Kidney tubule cell (primary cell): ENCODE results near the gene CCNF.

Experiments used
- DNase-seq: peaks from one replicate; pipeline ENCODE4 v3.0.0-alpha.2; 2018; ENCODE audit warnings: low spot score

Gene CCNF

DNA sequence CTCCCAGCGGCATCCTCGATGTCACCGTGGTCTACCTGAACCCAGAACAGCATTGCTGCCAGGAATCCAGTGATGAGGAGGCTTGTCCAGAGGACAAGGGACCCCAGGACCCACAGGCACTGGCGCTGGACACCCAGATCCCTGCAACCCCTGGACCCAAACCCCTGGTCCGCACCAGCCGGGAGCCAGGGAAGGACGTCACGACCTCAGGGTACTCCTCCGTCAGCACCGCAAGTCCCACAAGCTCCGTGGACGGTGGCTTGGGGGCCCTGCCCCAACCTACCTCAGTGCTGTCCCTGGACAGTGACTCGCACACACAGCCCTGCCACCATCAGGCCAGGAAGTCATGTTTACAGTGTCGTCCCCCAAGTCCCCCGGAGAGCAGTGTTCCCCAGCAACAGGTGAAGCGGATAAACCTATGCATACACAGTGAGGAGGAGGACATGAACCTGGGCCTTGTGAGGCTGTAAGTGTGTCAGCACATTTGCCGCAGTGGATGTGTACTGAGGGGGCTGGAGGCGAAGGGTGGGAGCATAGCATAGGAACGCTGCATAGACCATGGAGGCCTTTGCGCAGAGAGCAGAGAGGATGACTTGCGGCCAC, 27.4 kb downstream of the CCNF start:
- DNase-seq, result no peak

DNA sequence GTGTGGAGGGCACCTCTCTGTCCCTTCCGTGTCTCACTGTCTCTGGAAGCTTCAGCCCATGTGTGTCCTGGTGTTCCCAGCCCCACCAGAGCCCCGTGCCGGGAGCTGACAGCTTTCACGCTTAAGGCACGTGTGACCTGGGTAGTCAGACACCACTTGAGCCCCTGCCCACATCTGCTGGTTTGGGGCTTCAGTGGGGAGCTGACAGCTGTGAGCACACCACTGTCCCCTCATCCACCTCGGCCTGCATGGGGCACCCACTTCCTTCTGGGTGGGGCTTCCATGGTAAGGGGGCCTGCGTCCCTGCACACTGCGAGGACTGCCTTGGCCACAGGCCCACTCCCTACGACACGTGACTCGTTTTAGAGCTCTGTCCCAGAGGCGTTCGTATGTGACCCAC, 28.0 kb downstream of the CCNF start:
- DNase-seq, result no peak

DNA sequence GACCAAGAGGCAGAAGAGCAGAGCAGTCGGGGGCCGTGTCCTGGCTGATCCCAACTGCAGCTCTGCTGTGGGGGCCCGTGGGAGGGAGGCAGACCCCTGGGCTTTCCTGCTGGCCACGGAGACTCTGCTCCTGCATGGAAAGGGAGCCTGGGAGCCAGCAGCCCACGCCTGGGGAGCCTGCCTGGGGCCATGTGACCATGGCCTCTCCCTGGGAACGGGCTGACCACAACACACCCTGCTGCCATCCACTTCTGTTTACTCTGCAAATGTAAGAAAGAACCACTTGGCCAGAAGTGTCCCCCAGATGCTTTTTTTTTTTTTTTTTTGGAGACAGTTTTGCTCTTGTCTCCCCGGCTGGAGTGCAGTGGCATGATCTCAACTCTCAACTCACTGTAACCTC, 28.7 kb downstream of the CCNF start:
- DNase-seq, result no peak

GRCh38 chr16:2458887-2459646, 29.8 kb downstream of the CCNF start:
- no peak for DNase-seq

DNA sequence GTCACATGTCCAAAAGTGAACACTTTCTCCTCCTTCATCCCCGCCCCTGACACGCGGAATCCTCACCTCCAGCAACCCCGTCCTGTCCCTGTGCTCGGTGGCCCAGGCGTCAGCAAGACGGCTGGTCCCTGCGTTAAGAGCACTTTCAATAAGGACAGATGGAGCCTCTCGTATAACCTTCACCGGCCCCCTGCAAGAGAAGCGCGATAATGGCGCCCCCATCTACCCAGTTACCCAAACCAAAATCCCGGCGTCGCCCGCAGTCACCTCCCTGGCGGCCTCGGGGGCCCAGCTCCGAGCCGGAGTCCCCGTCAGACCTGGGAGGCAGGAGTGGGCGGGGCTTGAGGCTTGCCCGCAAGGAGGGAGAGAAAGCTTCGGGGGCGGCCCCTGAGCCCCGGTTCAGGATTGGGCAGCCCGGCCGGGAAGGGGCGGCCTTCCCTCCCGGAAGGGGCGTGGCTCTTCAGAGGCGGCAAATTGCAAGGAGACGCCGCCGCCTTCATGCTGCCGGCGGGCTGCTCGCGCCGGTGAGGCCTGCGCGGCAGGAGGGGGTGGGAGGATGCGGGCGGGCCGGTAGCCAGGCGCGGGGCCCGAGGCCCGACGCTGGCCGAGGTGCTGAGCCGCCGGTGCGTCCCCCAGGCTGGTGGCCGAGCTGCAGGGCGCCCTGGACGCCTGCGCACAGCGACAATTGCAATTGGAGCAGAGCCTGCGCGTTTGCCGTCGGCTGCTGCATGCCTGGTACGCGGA, 30.6 kb downstream of the CCNF start, which contains the start of gene TEDC2:
Gene TEDC2 (plus strand): TSS at position 463 of the 744 bp plus-strand sequence. CDS start 36 bp downstream, at position 499.
- peak; percentile 96 for DNase-seq

DNA sequence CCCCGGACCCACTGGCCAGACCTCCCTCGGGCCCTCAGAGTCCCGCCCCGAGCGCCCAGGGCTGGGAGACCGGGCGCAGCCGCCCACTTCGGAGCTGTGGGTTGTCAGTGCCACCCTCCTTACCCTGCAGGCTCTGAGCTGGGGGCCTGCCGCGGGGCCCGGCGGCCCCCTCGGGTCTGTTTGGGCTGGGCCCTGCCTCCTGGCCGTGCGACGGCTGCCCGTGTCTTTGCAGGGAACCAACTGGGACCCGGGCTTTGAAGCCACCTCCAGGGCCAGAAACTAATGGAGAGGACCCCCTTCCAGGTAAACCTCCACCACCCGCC, 31.1 kb downstream of the CCNF start:
- no peak for DNase-seq

GRCh38 chr16:2460916-2461315, 31.7 kb downstream of the CCNF start:
- DNase-seq, result no peak

DNA sequence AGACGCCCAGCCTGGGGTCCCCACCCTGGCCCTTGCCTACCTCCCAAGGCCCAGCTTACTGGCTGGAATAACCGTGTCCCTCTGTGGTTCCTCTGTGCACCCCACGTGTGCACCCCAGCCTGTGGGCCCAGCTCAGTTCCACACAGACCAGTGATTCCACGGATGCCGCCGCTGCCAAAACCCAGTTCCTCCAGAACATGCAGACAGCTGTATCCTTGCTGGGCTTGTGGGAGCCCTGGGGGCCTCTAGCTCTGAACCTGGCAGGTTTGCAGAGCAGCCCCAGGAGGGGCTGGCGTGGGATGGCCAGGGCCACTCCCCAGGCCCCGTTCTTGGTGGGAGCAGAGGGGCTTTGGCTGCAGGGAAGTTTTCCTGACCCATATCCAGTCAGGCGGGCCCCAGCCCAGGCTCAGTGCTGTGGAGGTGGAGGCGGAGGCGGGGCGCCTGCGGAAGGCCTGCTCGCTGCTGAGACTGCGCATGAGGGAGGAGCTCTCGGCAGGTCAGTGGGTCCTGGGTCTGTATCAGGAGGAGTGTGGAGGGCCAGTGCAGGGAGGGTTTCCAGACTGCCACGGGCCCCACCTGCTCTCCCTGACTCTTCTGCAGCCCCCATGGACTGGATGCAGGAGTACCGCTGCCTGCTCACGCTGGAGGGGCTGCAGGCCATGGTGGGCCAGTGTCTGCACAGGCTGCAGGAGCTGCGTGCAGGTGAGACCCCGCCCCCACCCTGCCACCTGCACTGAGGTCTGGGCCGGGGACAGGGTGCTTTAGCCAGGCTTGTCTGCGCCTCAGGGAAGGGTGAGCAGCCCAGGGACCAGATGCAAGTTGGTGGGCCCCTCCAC, 33.0 kb downstream of the CCNF start:
- DNase-seq, result no peak

- no peak for DNase-seq
Observed at GRCh38 chr16:2464333-2464732, 35.1 kb downstream of the CCNF start.

DNA sequence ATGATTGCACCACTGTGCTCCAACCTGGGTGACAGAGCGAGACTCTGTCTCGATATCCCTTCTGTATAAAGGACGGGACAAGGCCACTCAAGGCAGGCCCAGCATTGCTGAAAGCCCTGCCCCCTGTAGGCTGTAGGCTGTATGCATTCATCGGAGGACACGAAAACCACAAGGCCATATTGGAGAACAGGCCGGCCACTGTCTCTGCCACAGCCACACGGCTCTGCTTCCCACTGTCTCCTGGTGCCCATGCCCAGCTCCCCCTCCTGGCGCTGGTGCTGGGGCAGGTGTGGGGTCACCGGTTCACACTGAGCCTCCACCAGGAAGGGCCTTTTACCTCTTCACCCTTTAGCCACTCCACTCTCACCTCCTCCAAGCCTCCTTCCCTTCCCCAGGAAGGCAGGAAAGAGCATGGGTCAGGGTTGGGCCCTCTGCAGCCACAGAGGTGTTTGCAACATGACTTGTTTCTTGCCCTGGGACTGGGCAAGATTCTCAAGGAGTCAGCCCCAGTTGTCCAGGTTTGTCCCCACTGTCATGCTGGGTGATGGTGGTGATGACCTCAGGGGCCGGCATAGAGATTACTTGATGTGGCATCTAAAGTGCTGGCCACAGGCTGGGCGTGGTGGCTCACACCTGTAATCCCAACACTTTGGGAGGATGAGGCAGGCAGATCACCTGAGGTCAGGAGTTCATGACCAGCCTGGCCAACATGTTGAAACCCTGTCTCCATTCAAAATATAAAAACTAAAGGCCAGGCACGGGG, 36.6 kb downstream of the CCNF start:
- DNase-seq, result no peak

DNA sequence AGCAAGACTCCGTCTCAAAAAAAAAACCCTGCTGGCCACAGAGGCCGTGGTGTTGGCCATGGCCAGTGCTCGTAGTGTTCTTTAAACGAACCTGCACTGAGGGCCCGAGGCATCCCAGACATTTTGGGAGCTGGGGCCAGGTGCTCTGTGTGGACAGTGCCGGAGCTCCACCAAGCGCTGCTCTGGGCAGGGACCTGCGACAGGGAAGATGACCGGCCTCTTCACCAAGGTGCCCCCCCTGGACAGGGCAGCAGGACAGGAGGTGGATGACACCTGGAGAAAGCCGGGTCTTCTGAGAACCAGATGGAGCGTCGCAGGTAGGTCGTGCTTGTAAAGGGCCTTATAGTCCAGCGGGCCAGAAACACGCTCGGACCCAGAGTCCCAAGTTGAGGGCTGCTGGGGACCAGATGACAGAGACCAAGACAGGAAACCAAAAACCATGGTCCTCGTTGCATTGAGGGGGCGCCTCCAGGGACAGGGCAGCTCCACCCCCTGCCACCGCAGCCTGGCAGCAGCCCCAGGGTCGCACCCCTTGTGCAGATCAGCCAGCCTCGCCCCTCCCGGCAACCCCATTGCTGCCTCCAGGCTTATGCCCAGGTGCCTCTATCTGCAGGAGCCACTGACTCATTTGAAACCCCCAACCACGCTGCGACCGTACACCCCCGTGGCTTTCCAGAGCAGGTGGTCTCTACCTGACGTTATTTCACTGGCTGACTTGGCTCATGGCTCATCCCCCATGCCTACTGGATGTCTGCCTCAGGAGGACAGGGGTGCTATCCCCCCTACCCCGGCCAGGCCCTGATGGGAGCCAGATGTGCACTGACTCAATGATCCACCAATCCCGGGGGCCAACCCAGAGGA, 37.6 kb downstream of the CCNF start:
- DNase-seq, result no peak

- DNase-seq, result peak; percentile 62
Observed at GRCh38 chr16:2467528-2468232, 38.4 kb downstream of the CCNF start.

- no peak for DNase-seq
Observed at GRCh38 chr16:2468233-2468724, 39.0 kb downstream of the CCNF start.

- no peak for DNase-seq
Observed at GRCh38 chr16:2468725-2469398, 39.6 kb downstream of the CCNF start.

- DNase-seq, result no peak
Observed at GRCh38 chr16:2469399-2470233, 40.4 kb downstream of the CCNF start.

DNA sequence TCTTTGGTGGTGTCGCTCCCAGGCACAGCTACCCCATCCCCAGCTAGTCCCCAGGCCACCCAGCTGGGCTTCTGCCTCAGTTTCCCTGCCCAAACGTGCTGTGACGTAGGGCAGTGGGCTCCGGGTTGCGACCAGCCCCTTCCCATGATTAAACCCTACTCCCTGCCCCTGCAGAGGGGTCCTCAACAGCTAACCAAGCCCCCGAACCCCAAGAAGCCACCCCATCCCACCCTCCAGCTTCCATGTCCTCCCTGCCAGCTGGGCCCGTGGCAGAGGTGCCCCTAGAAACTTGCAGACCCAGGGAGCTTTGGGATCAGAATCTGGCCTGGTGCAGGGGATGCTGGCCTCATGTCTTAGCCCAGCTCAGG, 41.0 kb downstream of the CCNF start:
- DNase-seq, result no peak

- DNase-seq, result no peak
Observed at GRCh38 chr16:2470603-2471015, 41.4 kb downstream of the CCNF start.

DNA sequence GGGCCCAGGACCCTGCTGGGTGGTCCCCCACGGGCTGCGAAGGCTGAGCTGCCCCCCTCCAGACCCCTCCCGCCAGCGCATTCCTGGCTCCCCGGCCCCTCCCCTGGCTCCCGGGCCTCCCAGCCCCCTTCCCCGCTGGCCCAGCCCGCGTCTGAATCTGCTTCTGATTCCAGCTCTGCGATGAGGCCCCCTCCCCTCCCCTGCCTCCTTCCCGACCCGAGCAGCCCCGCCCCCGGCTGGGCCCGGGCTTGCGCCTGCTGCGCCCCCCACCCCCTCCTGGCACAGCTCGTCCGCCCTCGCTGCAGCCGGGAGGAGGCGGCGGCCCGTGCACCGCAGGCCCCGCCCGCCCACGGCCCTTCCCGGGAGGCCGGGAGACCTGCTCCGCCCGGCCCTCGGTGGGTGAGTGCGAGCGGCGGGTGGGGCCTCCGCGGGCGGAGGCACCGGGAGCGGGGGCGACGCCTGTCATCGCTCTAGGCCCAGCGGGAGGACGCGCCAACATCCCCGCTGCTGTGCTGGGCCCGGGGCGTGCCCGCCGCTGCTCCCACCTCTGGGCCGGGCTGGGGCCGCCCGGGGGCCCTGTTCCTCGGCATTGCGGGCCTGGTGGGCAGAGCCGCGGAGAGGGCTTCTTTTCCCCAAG, 41.9 kb downstream of the CCNF start, which contains the start of gene NTN3:
Gene NTN3 (plus strand): TSS at position 282 of the 637 bp plus-strand sequence. CDS start 405 bp downstream, outside the sequence.
- DNase-seq, result no peak
